ENCODE data around the gene NUBPL.

DNA sequence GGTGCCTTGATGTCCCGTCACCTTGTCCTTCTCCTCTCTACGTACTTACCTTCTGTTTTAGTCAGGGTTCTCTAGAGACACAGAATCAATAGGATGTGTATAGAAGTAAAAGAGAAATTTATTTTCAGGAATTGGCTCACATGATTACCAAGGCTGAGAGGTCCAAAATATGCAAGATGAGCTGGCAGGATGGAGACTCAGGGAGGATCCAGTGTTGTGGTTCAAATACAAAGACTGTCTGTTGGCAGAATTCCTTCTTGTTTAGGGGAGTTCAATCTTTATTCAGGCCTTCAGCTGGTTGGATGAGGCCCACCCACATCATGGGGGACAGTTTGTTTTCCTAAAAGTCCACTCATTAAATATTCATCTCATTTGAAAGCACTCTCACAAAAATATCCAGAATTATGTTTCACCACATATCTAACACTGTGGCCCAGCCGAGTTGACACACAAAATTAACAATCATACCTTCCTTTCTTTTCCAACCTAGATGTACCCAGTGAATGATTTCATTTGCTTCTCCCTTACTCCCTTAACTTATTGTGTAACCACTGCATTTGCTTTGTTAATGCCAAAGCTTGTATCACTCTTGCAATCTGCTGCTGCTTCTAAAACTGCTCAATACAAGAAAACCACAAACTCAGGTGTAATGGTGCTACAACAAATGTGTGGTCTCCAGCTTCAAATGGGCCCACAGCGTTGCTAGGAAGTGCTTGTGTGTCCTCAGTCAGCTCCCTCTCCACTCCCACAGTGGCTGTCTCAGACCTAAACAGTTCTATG lies 320.5 kb downstream of the NUBPL start:
- no peak for TF ChIP-seq CTCF (IDR thresholded peaks at IDR 0.05)
- no peak for TF ChIP-seq POLR2A (IDR thresholded peaks at IDR 0.05)

Measured in suprapubic skin (tissue), 3 donors.